ENCODE measurements around the gene MYLK. TPM values are rescaled to one million over a fixed set of nuclear protein-coding genes. Genes with fewer than 3 reads are reported as not detected.
A peak's percentile ranks its signal among the peaks of the same experiment; 100 is the strongest.

MYLK gene
- total and polyA plus RNA-seq, 9 donors: 50.2 to 645 (median 205) TPM

- Histone ChIP-seq H3K36me3 (no peaks in the 10 kb centered on the region), H3K9me3 (no peaks in the 10 kb centered on the region), H3K4me3 (no peak overlapping the region), H3K27me3 (no peaks in the 10 kb centered on the region), H3K27ac (no peak overlapping the region), H3K4me1 (ENCODE audit: insufficient read depth) (no peaks in the 10 kb centered on the region)
- no peak for DNase-seq
- WGBS, 3 donors: 27 to 35% (median 32%) methylated on average over 2 of the region's 2 CpGs
- TF ChIP-seq CTCF (IDR thresholded peaks at IDR 0.05): no peak
- TF ChIP-seq EP300 (IDR thresholded peaks at IDR 0.05): no peak
- TF ChIP-seq POLR2A (IDR thresholded peaks at IDR 0.05): no peak
- intact Hi-C loops (cut with DNase I): no loop called here
Observed at GRCh38 chr3:123728014-123728413, 156.1 kb downstream of the MYLK start.

- no peak for TF ChIP-seq CTCF (IDR thresholded peaks at IDR 0.05)
- TF ChIP-seq EP300 (IDR thresholded peaks at IDR 0.05): no peak
- no peak for TF ChIP-seq POLR2A (IDR thresholded peaks at IDR 0.05)
- no peak for DNase-seq
- Histone ChIP-seq H3K4me1 (ENCODE audit: insufficient read depth) (no peaks in the 10 kb centered on the region), H3K27ac (no peak overlapping the region), H3K27me3 (no peaks in the 10 kb centered on the region), H3K4me3 (no peak overlapping the region), H3K36me3 (no peaks in the 10 kb centered on the region), H3K9me3 (no peaks in the 10 kb centered on the region)
- intact Hi-C loops (cut with DNase I): no loop called here
- WGBS, 3 donors: 85 to 89% (median 86%) methylated on average over 11 of the region's 11 CpGs
Observed at GRCh38 chr3:123725652-123726400, 158.3 kb downstream of the MYLK start.

- Histone ChIP-seq H3K4me1 (ENCODE audit: insufficient read depth) (no peaks in the 10 kb centered on the region), H3K4me3 (no peak overlapping the region), H3K27ac (no peak overlapping the region), H3K27me3 (no peaks in the 10 kb centered on the region), H3K9me3 (no peaks in the 10 kb centered on the region), H3K36me3 (no peaks in the 10 kb centered on the region)
- intact Hi-C loops (cut with DNase I): no loop called here
- WGBS, 3 donors: 5 to 13% (median 5%) methylated on average over 3 of the region's 3 CpGs
- TF ChIP-seq POLR2A (IDR thresholded peaks at IDR 0.05): no peak
- no peak for TF ChIP-seq CTCF (IDR thresholded peaks at IDR 0.05)
- TF ChIP-seq EP300 (IDR thresholded peaks at IDR 0.05): no peak
- no peak for DNase-seq
Observed at GRCh38 chr3:123724306-123724705, 159.8 kb downstream of the MYLK start.

- Histone ChIP-seq H3K27me3 (no peaks in the 10 kb centered on the region), H3K4me3 (no peak overlapping the region), H3K36me3 (no peaks in the 10 kb centered on the region), H3K27ac (no peak overlapping the region), H3K9me3 (no peaks in the 10 kb centered on the region), H3K4me1 (ENCODE audit: insufficient read depth) (no peaks in the 10 kb centered on the region)
- TF ChIP-seq EP300 (IDR thresholded peaks at IDR 0.05) (no peak), CTCF (IDR thresholded peaks at IDR 0.05) (peak; percentile 45 to 76 (median 73))
- 11 to 17% (median 13%) methylated on average over 9 of the region's 9 CpGs for WGBS, 3 donors
- intact Hi-C loops (cut with DNase I): loop anchor here in 1 of 4 donors (2.0 kb wide), 1 partner anchor 75 kb away; no protein-coding TSS in a partner anchor
- DNase-seq: peak in 4 of 5 donors; percentile 41 to 65 (median 56)
Observed at GRCh38 chr3:123723522-123724168, 160.5 kb downstream of the MYLK start.
